IPS-18c (cell line): ENCODE results near the gene TAL1.
A peak's percentile ranks its signal among the peaks of the same experiment; 100 is the strongest.

Experiments
- H3K4me3 ChIP-seq: 2 replicates; pipeline ENCODE4 v1.7.0; 2013; ENCODE audit warnings: low read depth, mild to moderate bottlenecking, low read length, moderate library complexity; ENCODE audit not compliant: insufficient read depth
- H3K9me3 ChIP-seq: one replicate; pipeline ENCODE4 v1.6.1; 2013; ENCODE audit warnings: mild to moderate bottlenecking, low read length, moderate library complexity; ENCODE audit not compliant: control insufficient read depth, insufficient read depth

TAL1 gene

DNA sequence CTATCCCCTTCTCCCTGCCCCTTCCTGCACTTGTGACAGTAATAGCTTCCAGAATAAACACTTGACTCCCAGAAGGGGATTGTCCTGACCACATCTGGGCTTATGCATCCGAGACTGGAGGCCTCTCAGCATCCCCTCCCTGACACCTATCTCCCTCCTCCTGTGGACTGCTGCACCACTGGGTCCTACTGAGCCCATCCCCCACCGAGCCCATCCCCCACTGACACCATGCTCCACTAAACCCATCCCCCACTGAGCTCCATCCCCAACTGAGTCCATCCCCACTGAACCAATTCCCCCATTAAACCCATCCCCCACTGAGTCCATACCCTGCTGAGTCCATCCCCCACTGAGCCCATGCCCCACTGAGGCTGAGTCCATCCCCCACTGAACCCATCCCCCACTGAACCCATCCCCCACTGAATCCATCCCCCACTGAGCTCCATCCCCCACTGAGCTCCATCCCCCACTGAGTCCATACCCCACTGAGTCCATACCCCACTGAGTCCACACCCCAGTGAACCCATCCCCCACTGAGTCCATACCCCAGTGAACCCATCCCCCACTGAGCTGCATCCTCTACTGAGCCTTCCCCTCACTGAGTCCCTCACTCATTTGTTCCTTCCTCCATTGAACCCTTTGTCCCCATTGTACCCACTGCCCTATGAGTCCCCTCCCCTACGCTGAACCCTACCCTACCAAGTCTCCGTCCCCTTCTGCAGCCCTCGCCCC, 47.8 kb downstream of the TAL1 start:
- Histone ChIP-seq H3K9me3 (peaks cover under 1% of the 10 kb centered on the region), H3K4me3 (no peak overlapping the region; the same call in 1 of the 2 replicates)

DNA sequence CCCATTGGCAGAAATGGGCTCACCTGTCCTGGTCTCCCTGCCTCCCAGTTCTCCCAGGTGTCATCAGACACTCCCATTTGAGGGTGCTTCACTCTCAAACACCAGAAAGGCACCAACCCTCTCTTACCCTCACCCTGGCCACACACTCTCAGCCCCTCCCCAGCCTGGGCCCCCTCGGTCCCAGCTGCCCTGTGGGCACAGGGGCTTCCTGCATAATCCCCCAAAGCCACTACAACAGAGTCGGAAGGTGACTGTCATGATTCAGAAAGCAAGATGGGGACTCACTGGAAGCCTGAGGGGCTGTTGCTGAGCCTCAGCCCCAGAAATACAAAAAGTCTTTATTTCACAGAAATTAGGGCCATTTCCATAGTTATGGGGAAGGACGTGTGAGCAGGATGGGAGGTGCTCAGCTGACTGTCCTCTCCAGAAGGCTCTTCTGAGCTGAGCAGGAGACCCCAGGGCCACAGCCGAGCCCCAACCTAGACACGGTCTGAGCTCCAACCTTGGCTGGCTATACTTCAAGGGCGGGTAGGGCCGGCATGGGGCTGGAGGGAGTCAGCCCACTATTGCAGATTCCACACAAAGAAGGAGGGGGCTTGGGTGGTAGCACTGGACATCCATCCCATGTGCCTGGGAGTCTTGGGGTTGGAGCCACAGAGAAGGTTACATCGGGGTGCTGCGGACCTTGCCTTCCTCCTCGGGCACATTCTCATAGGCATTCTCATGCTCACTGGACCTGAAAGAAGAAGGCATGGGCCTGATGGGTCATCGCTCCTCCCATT, 48.5 kb downstream of the TAL1 start:
- no peaks in the 10 kb centered on the region for H3K9me3 ChIP-seq
- H3K4me3 ChIP-seq, result no peak overlapping the region

DNA sequence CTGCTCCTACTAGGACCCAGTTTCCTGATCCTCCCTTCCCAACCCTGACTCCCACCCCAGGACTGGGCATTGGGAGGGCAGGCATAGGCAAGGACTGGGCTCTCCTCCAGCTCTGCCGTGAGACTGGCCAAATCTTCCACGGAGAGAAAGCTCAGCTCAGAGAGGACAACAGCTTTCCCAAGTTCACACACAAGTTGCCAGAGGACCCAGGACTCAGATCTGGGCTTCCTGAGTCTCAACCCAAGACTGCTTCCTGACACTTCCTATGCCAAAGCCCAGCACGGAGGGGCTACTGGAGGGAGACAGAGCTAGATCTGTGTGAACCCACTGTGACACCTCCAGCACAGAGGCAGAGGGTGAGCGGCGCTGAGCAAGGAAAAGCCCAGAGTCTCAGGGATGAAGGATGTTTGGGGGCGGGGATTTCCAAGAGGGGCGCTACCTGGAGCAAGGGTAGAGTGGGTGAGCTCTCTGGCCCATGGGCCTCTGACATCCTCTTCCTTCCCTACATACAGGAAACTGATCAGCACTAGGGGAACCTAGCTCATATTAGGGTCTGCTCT, 49.3 kb downstream of the TAL1 start:
- Histone ChIP-seq H3K4me3 (no peak overlapping the region), H3K9me3 (no peaks in the 10 kb centered on the region)

DNA sequence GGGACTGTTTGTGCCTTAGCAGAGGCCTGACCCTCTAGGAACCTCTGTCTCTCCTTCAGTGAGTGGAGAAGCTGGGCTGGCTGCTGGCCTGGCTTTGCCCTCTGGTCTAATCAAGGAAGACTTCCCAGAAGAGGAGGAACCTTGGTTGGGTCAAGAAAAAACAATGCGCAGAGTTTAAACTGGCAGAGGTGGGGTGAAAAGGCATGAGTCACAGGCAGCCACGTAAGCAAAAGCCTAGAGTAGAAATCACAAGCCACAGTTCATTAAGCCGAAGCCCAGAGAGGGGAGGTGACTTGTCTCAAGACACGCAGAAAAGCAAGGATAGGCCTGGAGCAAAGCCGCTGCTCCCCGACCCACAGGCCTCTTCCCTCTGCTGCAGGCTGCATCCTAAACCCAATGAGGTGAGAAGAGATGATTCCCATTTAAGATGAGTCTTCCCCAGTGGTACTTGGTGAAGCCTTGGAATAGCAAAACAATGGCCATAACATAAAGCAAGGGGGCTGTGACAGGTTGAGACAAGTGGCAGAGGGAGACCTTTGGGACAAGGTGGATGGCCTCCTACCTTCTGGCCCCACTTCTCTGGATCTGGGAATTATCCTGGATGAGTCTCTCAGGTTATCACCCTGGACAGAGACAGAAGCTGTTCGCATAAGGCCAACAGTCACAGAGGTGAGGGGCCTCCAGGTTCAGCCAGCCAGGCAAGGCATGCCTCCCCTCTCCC, 49.9 kb downstream of the TAL1 start:
- H3K9me3 ChIP-seq, result no peaks in the 10 kb centered on the region
- H3K4me3 ChIP-seq, result no peak overlapping the region

DNA sequence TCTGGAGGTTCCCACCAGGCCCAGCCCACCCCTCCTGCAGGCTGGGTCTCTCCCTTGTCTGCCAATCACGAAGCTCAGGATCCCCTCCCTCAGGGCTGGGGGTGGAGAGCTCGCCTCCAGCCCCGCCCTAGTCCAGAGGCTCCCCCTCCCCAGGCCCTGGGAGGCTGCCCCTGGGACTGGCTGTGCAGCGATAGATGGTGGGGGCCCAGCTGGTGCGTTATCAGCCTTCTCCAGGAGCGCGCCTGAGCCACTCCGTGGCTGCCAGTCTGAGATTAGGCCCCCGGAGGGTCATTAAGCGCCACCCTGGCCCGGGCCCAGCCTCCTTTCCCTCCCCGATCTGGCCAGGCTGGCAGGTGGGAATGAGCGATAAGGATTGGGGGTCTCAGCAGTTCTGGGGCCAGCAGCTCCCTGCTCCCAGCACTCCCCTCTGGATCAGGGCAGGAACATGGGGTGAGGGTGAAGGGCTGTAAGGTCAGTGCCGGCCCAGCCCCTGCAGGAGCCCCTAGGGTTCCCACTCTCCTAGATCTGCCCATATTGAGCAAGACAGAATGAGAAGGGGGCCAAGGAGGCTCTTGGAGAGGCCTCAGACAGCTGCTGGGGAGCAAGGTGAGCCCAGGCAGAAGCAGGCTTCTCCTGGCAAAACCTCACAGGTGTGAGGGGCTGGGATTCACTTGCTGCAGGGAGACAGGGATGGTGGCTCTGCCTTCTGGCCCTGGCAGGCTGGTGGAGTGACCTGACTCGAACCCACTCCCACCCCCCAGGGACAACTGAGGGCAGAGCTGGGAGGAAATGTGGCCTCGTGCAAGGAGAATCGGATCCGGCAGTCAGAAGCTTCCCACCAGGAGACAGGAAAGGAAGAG, 50.7 kb downstream of the TAL1 start:
- Histone ChIP-seq H3K4me3 (no peak overlapping the region), H3K9me3 (no peaks in the 10 kb centered on the region)

DNA sequence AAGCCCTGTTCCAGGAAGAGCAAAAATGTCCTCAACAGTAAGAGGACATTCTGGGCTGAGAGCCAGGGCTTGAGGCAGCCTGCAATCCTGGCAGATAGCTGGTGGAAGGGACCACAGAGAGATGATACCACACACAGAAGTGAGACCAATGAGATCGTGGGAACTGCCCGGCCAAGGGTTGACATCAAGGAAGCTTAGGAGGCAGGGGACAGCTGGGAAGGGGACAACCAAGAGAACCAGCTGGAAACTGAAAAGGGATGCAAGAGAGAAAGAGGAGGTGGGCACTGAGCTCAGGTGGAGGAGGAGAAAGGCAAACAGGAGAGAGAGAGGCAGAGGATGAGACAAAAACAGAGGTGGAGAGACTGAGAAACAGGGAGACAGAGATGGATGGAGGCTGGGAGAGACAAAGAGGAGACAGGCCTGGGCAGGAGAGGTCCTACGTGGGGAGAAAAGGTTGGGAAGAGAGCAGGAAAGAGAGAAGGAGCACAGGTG, 51.4 kb downstream of the TAL1 start:
- no peak overlapping the region for H3K4me3 ChIP-seq

DNA sequence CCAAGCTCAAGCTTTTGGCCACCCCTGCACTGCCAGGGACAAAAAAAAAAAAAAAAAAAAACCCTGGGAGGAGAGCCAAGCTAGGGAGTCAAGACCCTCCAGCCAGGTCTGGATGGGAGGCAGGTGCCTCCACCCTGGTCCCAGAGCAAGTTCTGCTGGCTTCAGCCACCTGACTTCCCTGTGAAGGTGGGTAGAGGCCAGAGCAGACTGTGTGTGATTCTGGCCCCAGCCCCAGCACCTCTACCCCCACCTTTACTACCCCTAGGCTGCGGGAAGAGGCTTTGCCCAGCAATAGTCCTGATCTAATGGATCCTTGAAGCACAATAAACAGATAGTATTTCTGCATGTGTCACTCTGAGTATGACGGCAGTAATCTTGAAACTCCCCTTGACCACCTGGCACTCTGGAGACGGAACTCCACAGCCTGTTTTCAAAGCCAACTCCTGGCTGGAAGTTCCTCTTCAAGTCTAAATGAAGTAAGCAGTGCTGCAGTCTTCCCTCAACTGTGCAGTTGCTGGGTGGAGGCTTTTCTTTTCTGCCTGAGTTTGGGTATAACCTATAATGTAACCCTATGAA, 51.9 kb downstream of the TAL1 start:
- Histone ChIP-seq H3K9me3 (no peaks in the 10 kb centered on the region), H3K4me3 (no peak overlapping the region)

More for the DNA sequence above, 51.4 kb downstream of the TAL1 start:
- H3K9me3 ChIP-seq, result no peaks in the 10 kb centered on the region

DNA sequence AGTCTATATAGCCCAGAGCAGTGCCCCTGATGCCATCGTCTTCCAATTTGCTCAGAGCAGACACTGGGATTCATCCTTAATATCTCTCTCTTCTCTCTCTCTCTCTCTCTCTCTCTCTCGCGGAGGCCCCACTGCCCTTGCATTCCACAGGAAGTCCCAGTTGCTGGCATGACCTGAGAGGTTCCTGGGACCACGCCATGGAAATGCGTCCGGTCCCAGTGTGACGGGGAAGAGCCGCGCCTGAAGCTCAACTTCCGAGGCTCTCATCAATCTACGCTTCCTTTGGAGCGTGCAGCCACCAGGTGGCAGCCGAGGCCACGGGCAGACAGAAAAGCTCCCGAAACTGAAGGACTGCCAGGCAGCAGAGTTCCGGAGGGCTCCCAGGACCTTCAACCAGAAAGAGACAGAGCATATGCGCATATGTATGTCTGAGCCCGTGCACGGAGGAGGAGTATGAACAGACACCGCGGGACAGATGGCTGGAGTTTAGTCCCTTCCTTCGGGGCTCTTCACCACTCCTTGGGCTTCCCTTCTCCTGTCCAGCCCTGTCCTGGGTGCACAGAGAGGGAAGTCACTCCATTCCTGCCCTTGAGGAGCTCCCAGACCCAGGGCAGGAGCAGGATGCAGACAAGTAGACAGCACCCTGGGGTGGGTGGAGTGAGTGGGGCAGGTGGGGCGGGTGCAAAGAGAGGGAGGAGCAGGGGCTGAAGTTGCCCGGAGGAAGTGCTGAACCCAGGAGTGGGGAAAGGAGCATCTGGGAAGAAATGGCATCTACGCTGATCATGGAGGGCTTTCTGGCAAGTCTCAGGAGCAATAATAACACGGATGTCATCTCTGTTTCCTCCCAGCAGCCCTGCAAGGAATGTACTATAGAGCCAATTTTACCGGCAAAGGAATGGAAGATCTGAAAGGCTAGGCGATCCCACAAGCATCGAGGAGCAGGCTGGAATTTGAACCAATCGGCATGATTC, 52.7 kb downstream of the TAL1 start:
- Histone ChIP-seq H3K9me3 (no peaks in the 10 kb centered on the region), H3K4me3 (peak overlapping the region; percentile 38)

DNA sequence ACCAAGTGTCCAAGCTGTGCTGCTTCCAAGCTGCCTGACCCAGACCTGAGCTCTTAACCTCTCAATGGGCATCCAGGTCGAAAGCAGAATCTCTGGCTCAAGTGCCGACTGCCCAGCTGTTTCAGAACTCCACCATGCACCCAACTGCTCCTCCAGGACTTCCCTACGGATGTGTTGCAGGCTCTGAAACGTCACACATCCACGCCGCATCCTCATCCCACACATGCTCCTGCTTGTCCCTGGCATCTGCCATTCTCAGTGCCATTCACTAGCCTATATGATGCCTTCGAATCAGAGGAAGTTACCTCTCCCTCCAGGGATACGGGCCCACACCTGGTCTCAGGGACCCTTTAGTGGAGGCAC, 53.4 kb downstream of the TAL1 start:
- H3K9me3 ChIP-seq, result no peaks in the 10 kb centered on the region
- H3K4me3 ChIP-seq, result peak overlapping the region; percentile 32; the same call in 1 of the 2 replicates

DNA sequence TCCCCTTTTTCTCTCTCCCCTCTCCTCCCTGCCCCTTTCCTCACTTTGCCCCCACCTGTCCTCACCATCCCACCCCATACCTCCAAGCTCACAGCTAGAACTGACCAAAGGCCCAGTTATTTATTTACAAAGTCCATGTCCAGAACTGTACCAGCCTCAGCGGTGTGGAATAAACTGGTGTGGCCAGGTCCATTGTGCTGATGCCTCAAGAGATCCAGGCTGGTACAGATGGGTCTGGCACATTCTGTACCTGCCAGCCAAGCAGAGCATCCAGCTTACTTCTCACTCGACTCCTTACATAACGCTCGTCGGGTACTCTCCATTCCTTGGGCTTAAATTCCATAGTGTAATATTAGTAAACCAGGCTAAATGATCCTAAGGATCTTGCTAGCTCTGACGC, 54.0 kb downstream of the TAL1 start:
- Histone ChIP-seq H3K4me3 (no peak overlapping the region), H3K9me3 (no peaks in the 10 kb centered on the region)

DNA sequence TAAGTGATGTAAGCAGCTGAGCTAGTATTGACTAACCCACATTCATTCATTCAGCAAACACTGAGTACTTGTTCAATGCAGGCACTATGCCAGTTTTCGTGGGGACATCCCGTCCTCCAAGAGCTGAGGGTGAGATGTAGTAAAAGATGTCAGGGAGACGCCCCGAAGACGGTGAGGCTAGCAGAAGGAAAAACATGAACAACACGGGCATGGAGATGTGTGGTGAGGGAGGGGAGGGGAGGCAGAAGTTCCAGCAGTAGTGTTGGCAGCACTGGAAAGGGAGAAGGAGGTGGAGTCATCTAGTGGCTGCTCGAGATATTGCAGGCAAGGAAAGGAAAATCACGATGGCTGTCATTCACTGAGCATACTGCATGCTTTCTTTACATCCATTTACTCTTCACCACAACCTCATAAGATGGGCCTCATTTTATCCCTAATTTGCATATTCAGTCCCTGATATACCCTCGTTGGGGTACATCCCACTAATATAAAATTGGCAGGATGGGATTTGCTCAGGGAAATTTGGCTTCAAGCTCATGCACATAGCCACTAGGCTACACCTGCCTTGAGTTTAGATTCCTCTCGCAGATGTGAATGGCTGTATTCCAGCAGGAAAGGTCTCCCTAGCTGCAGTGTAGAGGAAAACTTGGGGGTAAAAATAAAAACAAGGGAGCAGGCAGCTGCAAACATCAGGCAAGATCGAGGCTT, 56.6 kb downstream of the TAL1 start:
- H3K9me3 ChIP-seq, result no peaks in the 10 kb centered on the region
- H3K4me3 ChIP-seq, result no peak overlapping the region

DNA sequence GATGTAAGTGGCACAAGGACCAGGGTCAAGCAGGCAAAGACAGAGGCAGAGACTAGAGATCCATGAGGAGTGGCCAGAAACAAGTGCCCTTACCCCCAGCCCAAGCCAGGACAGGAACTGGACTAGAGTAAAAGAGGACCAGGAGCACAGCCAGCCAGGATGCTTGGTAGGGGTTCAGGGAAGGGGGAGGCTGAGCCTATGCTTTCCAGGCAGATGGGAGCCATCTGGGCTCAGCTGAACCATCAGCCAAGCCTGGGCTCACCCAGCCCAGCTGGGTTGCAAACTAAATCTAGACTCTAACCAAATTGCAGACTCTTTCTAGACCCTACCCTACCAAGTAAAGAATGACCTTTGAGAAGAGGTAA, 57.4 kb downstream of the TAL1 start:
- H3K4me3 ChIP-seq, result no peak overlapping the region
- no peaks in the 10 kb centered on the region for H3K9me3 ChIP-seq

DNA sequence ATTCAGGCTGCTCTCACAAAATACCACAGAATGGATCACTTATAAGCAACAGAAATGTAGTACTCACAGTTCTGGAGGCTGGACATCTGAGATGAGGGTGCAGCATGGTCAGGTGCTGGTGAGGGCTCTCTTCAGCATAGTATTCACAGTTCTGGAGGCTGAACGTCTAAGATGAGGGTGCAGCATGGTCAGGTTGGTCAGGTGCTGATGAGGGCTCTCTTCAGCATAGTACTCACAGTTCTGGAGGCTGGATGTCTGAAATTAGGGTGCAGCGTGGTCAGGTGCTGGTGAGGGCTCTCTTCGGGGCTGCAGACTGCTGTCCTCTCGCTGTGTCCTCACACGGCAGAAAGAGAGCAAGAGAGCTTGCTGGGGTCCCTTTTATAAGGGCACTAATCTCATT, 59.2 kb downstream of the TAL1 start:
- Histone ChIP-seq H3K4me3 (no peak overlapping the region), H3K9me3 (no peaks in the 10 kb centered on the region)
